Glutamatergic neuron (in vitro differentiated cells): ENCODE results near the gene KHNYN. TPM values are rescaled to one million over a fixed set of nuclear protein-coding genes. Genes with fewer than 3 reads are reported as not detected.
"Not testable (repeated sequence)": the region's sequence is repeated elsewhere in the genome, so short reads cannot be mapped to it uniquely, and the experiment has no call there.

ENCODE experiments used
- DNase-seq: peaks from one replicate; pipeline ENCODE4 v3.0.0; 2022
- H3K27ac Mint-ChIP-seq: one replicate; pipeline ENCODE4 v1.8.0; 2020; ENCODE audit warnings: mild to moderate bottlenecking, mixed read lengths, inconsistent platforms; ENCODE audit not compliant: unreplicated experiment
- H3K27me3 Mint-ChIP-seq: one replicate; pipeline ENCODE4 v1.8.0; 2020; ENCODE audit warnings: mild to moderate bottlenecking, moderate library complexity, mixed read lengths, inconsistent platforms; ENCODE audit not compliant: unreplicated experiment
- H3K36me3 Mint-ChIP-seq: one replicate; pipeline ENCODE4 v1.8.0; 2020; ENCODE audit warnings: mild to moderate bottlenecking, mixed read lengths, inconsistent platforms; ENCODE audit not compliant: unreplicated experiment
- H3K4me1 Mint-ChIP-seq: one replicate; pipeline ENCODE4 v1.8.0; 2020; ENCODE audit warnings: mild to moderate bottlenecking, low read depth, mixed read lengths, inconsistent platforms; ENCODE audit not compliant: unreplicated experiment
- H3K4me3 Mint-ChIP-seq: one replicate; pipeline ENCODE4 v1.8.0; 2020; ENCODE audit warnings: mild to moderate bottlenecking, mixed read lengths, inconsistent platforms; ENCODE audit not compliant: unreplicated experiment
- H3K9me3 Mint-ChIP-seq: one replicate; pipeline ENCODE4 v1.8.0; 2020; ENCODE audit warnings: mild to moderate bottlenecking, moderate library complexity, mixed read lengths, inconsistent platforms; ENCODE audit not compliant: unreplicated experiment
- total RNA-seq: library from RNA; stranded (reverse); fragmentation: NEBNext Ultra II Directional; extraction: Animal tissue kit (Norgen Biotek cat#: 25700); gene quantifications from one replicate; pipeline ENCODE4 v1.2.1, GENCODE V29; 2021; ENCODE audit not compliant: unreplicated experiment
- TF ChIP-seq, protein P1 (sequence below): fragments of 200-600 bp; sonication (generic); IDR thresholded peaks from one replicate; pipeline ENCODE4 v1.5.0; 2021; ENCODE audit not compliant: partially characterized antibody, unreplicated experiment

KHNYN gene
- total RNA-seq, 1 donor from 2014 or later = 28.9 TPM

DNA sequence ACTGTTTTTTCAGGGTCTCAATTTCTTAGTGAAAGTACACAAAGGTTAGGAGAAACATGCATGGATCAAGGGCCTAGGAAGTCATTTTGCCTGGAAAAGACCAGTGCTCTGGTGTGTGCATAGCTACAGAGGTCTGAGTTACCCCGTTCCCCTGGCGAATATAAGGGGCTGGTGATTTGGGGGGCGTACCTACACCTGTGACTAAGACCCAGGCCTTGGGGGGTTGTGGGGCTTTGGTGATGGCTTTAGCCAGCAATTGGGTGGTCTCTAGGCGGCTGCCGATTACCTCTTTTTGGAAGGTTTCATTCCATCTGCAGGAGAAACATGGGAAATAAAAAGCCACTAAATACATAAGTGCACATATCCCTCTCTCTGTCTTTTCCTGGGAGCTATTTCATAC lies 11.7 kb downstream of the KHNYN start:
- peak overlapping the region; percentile 99 for H3K27ac Mint-ChIP-seq
- H3K27me3 Mint-ChIP-seq = peaks cover 14% of the 10 kb centered on the region
- H3K4me1 Mint-ChIP-seq = peaks cover 10% of the 10 kb centered on the region
- TF ChIP-seq, protein P1, sequence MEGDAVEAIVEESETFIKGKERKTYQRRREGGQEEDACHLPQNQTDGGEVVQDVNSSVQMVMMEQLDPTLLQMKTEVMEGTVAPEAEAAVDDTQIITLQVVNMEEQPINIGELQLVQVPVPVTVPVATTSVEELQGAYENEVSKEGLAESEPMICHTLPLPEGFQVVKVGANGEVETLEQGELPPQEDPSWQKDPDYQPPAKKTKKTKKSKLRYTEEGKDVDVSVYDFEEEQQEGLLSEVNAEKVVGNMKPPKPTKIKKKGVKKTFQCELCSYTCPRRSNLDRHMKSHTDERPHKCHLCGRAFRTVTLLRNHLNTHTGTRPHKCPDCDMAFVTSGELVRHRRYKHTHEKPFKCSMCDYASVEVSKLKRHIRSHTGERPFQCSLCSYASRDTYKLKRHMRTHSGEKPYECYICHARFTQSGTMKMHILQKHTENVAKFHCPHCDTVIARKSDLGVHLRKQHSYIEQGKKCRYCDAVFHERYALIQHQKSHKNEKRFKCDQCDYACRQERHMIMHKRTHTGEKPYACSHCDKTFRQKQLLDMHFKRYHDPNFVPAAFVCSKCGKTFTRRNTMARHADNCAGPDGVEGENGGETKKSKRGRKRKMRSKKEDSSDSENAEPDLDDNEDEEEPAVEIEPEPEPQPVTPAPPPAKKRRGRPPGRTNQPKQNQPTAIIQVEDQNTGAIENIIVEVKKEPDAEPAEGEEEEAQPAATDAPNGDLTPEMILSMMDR = no peak
- DNase-seq = no peak
- peaks cover 14% of the 10 kb centered on the region for H3K9me3 Mint-ChIP-seq
- peak overlapping the region; percentile 91 for H3K4me3 Mint-ChIP-seq
- no peaks in the 10 kb centered on the region for H3K36me3 Mint-ChIP-seq

DNA sequence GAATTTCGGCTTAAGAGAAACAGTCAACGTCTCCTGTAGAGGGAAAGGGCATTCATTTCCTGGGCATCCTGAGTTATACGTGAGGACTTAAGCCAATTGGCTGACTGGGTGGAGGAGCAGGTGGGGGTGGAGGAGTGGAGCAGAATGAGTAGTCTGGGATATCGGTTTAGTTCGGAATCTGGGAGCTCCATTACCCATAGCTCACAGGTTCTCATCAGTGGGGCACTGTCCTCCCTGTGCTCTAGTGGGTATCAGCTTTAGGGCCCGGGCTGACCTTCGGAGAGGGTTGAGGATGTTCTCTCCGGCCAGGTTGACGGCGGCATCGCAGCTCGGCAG lies 12.1 kb downstream of the KHNYN start:
- Mint-ChIP-seq H3K36me3 (no peaks in the 10 kb centered on the region), H3K27me3 (peaks cover 14% of the 10 kb centered on the region), H3K4me3 (peak overlapping the region; percentile 91), H3K9me3 (peaks cover 14% of the 10 kb centered on the region), H3K4me1 (peaks cover 7% of the 10 kb centered on the region), H3K27ac (peak overlapping the region; percentile 99)
- TF ChIP-seq, protein P1 = no peak
- DNase-seq = no peak

- Mint-ChIP-seq H3K9me3 (peaks cover 14% of the 10 kb centered on the region), H3K36me3 (no peaks in the 10 kb centered on the region), H3K4me3 (peak within 1 kb of the TSS; percentile 91), H3K4me1 (peaks cover 7% of the 10 kb centered on the region), H3K27me3 (peaks cover 14% of the 10 kb centered on the region), H3K27ac (peak within 1 kb of the TSS; percentile 99)
- TF ChIP-seq, protein P1 = no peak
- DNase-seq = peak; percentile 96
These were observed 12.7 kb downstream of the KHNYN start, which contains the start of gene SDR39U1 for GRCh38 chr14:24442240-24443052. Gene SDR39U1 (minus strand): TSS chr14:24442776. CDS start chr14:24442769, 7 bp downstream.

GRCh38 chr14:24443053-24443665 lies 13.4 kb downstream of the KHNYN start:
- H3K36me3 Mint-ChIP-seq = no peaks in the 10 kb centered on the region

GRCh38 chr14:24450828-24451227 lies 21.1 kb downstream of the KHNYN start:
- not testable (repeated sequence) for H3K4me1 Mint-ChIP-seq, H3K4me3 Mint-ChIP-seq, DNase-seq, H3K27ac Mint-ChIP-seq, H3K27me3 Mint-ChIP-seq, H3K36me3 Mint-ChIP-seq, H3K9me3 Mint-ChIP-seq

More at GRCh38 chr14:24443053-24443665, 13.4 kb downstream of the KHNYN start:
- Mint-ChIP-seq H3K4me1 (peaks cover 7% of the 10 kb centered on the region), H3K27ac (peak overlapping the region; percentile 99), H3K27me3 (peaks cover 14% of the 10 kb centered on the region), H3K4me3 (peak overlapping the region; percentile 91), H3K9me3 (peaks cover 14% of the 10 kb centered on the region)
- TF ChIP-seq, protein P1 = no peak
- no peak for DNase-seq
